Suprapubic skin (tissue), 4 donors: Measurements from ENCODE around the gene ZNF625. TPM values are rescaled to one million over a fixed set of nuclear protein-coding genes. Genes with fewer than 3 reads are reported as not detected.
"Not testable (repeated sequence)": the region's sequence is repeated elsewhere in the genome, so short reads cannot be mapped to it uniquely, and the experiment has no call there.

ENCODE experiments used
- DNase-seq, 2 donors: peaks; one replicate each; pipeline ENCODE4 v3.0.0-alpha.2; 2019; ENCODE audit warnings: low spot score in 2 of 2
- H3K27ac ChIP-seq: fragments of 200-600 bp; sonication (generic); one replicate; pipeline ENCODE4 v1.5.1; 2019
- H3K27me3 ChIP-seq: fragments of 200-600 bp; sonication (generic); one replicate; pipeline ENCODE4 v1.5.1; 2019
- H3K36me3 ChIP-seq: fragments of 200-600 bp; sonication (generic); one replicate; pipeline ENCODE4 v1.5.1; 2019
- H3K4me1 ChIP-seq: fragments of 200-600 bp; sonication (generic); one replicate; pipeline ENCODE4 v1.5.1; 2019
- H3K4me3 ChIP-seq: fragments of 200-600 bp; sonication (generic); one replicate; pipeline ENCODE4 v1.5.1; 2019; ENCODE audit warnings: mild to moderate bottlenecking
- H3K9me3 ChIP-seq: fragments of 200-600 bp; sonication (generic); one replicate; pipeline ENCODE4 v1.5.1; 2019
- CTCF ChIP-seq, 2 donors: fragments of 200-600 bp in 1 of 2; fragments of 450-650 bp in 1 of 2; sonication (generic) in 1 of 2; IDR thresholded peaks; one replicate each; pipeline ENCODE4 v1.5.1; 2016 to 2019; ENCODE audit warnings: antibody characterized with exemption in 2 of 2, mild to moderate bottlenecking in 1 of 2, moderate library complexity in 1 of 2
- EP300 ChIP-seq: sonication (generic); formaldehyde crosslinking; IDR thresholded peaks from one replicate; pipeline ENCODE4 v1.6.1; 2017; ENCODE audit warnings: antibody characterized with exemption
- POLR2A ChIP-seq, 2 donors: fragments of 450-650 bp; IDR thresholded peaks; one replicate each; pipeline ENCODE4 v1.6.1; 2017; ENCODE audit warnings: antibody characterized with exemption in 2 of 2, mild to moderate bottlenecking in 2 of 2, moderate library complexity in 2 of 2
- POLR2AphosphoS5 ChIP-seq, 3 donors: sonication (generic); formaldehyde crosslinking; IDR thresholded peaks; one replicate each; pipeline ENCODE4 v1.6.1; 2017; ENCODE audit warnings: antibody characterized with exemption in 3 of 3
- WGBS: methylation state at CpG from one replicate; pipeline ENCODE4 v1.1.5; 2018; 5-methylcytosine and 5-hydroxymethylcytosine counted together
- total RNA-seq, 4 donors: library from RNA; depleted of rRNA; stranded (reverse); fragments of >200 nt; gene quantifications; one replicate each; pipeline ENCODE4 v1.1.0, GENCODE V29; 2016

ZNF625 gene
- total RNA-seq, 4 donors from 2014 or later = 2.4 to 5.1 (median 4.3) TPM

GRCh38 chr19:12111176-12111575 is 45.4 kb downstream of the ZNF625 start:
- Histone ChIP-seq H3K36me3 (peaks cover 25% of the 10 kb centered on the region), H3K4me1 (no peaks in the 10 kb centered on the region), H3K4me3 (no peak overlapping the region), H3K27ac (no peak overlapping the region), H3K9me3 (peaks cover 4% of the 10 kb centered on the region), H3K27me3 (no peaks in the 10 kb centered on the region)
- DNase-seq = no peak
- TF ChIP-seq POLR2A (IDR thresholded peaks at IDR 0.05) = no peak
- TF ChIP-seq EP300 = no peak
- TF ChIP-seq POLR2AphosphoS5 (IDR thresholded peaks at IDR 0.05) = no peak
- TF ChIP-seq CTCF (IDR thresholded peaks at IDR 0.05) = no peak
- 50% methylated on average over 2 of the region's 2 CpGs for WGBS

DNA sequence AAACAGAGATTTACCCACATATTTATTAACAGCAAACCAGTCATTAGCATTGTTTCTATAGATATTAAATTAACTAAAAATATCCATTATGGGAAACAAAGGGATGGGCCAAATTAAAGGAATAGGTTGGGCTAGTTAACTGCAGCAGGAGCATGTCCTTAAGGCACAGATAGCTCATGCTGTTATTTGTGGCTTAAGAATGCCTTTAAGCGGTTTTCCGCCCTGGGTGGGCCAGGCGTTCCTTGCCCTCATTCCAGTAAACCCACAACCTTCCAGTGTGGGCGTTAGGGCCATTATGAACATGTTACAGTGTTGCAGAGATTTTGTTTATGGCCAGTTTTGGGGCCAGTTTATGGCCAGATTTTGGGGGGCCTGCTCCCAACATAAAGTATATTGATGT is 52.6 kb downstream of the ZNF625 start:
- H3K27me3 ChIP-seq, H3K27ac ChIP-seq, H3K9me3 ChIP-seq, H3K36me3 ChIP-seq, H3K4me1 ChIP-seq, DNase-seq, H3K4me3 ChIP-seq: not testable (repeated sequence)
- 98% methylated on average over 4 of the region's 4 CpGs for WGBS

DNA sequence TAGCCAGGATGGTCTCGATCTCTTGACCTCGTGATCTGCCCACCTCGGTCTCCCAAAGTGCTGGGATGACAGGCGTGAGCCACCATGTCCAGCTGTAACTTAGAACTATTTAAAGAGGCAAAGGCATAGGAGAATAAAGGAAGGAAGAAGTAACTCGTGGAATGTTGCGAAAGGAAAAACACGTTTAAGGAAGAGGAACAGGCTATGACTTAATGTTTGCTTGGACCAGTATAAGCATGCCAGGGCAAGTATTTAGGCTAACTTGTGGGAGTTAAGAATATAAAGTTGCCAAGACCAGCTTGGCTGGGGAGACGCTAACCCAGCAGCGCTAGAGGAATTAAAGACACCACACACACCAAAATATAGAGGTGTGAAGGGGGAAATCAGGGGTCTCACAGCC is 58.5 kb downstream of the ZNF625 start:
- Histone ChIP-seq H3K27ac (peak overlapping the region; percentile 45), H3K4me3 (no peak overlapping the region), H3K9me3 (no peaks in the 10 kb centered on the region), H3K27me3 (no peaks in the 10 kb centered on the region), H3K36me3 (no peaks in the 10 kb centered on the region), H3K4me1 (peaks cover 5% of the 10 kb centered on the region)
- WGBS = 71% methylated on average over 9 of the region's 9 CpGs
- DNase-seq = no peak
- TF ChIP-seq EP300 (no peak), CTCF (IDR thresholded peaks at IDR 0.05) (no peak), POLR2AphosphoS5 (IDR thresholded peaks at IDR 0.05) (no peak), POLR2A (IDR thresholded peaks at IDR 0.05) (no peak)

DNA sequence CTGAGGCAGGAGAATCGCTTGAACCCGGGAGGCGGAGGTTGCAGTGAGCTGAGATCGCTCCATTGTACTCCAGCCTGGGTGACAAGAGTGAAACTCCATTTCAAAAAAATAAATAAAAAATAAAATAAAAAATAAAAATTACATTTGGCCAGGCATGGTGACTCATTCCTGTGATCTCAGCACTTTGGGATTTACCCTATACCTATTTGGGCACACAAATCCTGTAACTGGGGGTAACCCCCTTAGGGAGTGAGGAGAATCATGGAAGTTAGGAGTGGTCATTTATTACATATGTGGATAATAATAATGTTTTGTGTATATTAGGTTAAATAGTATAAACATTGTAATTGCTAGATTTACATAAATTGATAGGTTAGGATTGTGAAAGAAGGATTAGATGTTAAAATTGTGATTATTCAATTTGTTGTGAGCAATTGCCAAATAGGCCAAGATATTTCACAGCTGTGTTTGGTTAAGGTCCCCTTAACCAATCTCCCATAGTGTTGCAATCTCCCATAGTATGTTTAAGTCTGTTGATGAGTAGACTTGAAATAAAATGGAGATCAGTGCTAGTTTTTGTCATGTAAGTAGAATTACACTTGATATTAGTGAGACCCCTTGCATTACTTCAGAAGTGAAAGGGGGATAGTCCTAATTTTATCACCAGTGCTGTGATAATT is 61.3 kb downstream of the ZNF625 start:
- H3K4me1 ChIP-seq = peaks cover 21% of the 10 kb centered on the region
- H3K9me3 ChIP-seq = no peaks in the 10 kb centered on the region
- WGBS = 95% methylated on average over 4 of the region's 4 CpGs
- DNase-seq = no peak
- no peaks in the 10 kb centered on the region for H3K27me3 ChIP-seq
- H3K4me3 ChIP-seq = no peak overlapping the region
- no peaks in the 10 kb centered on the region for H3K36me3 ChIP-seq
- TF ChIP-seq POLR2AphosphoS5 (IDR thresholded peaks at IDR 0.05) (no peak), CTCF (IDR thresholded peaks at IDR 0.05) (no peak), EP300 (no peak), POLR2A (IDR thresholded peaks at IDR 0.05) (no peak)
- H3K27ac ChIP-seq = no peak overlapping the region

Other genes with a start within 250 kb of the ZNF625 start
- gene ZNF700, start 231.6 kb downstream of the ZNF625 start, total RNA-seq = 10 to 100 TPM in 3 of 4 donors, 1 to 10 TPM in 1; 10.0 to 34.0 (median 14.9) TPM
- gene ZNF763, start 191.7 kb downstream of the ZNF625 start, total RNA-seq = 1 to 10 TPM; 1.9 to 5.6 (median 3.8) TPM
- gene ZNF433, start 121.1 kb downstream of the ZNF625 start, total RNA-seq = 10 to 100 TPM in 3 of 4 donors, 1 to 10 TPM in 1; 6.1 to 22.6 (median 10.4) TPM
- 1 to 10 TPM in 2 of 4 donors, under 1 TPM in 1, not detected in 1; 0.34 to 1.3 (median 1.1) TPM for gene ZNF878, start 103.8 kb downstream of the ZNF625 start, total RNA-seq
- gene ZNF844, start 92.0 kb downstream of the ZNF625 start, total RNA-seq = 10 to 100 TPM; 11.5 to 18.1 (median 12.3) TPM
- gene ZNF20, start 16.4 kb downstream of the ZNF625 start, total RNA-seq = 1 to 10 TPM; 2.1 to 8.8 (median 3.9) TPM
- gene ZNF136, start 6.4 kb upstream of the ZNF625 start, total RNA-seq = 10 to 100 TPM in 1 of 4 donors, 1 to 10 TPM in 3; 7.3 to 10.8 (median 8.4) TPM
- gene ZNF44, start 138.1 kb upstream of the ZNF625 start, total RNA-seq = 10 to 100 TPM in 2 of 4 donors, 1 to 10 TPM in 2; 7.2 to 24.2 (median 11.7) TPM
- gene ZNF563, start 176.9 kb upstream of the ZNF625 start, total RNA-seq = 1 to 10 TPM; 2.6 to 8.3 (median 5.8) TPM
- 1 to 10 TPM in 3 of 4 donors, under 1 TPM in 1; 0.60 to 4.6 (median 3.1) TPM for gene ZNF442, start 208.9 kb upstream of the ZNF625 start, total RNA-seq
- gene ZNF799, start 244.5 kb upstream of the ZNF625 start, total RNA-seq = 1 to 10 TPM; 1.4 to 8.9 (median 4.5) TPM